Naive thymus-derived CD8-positive, alpha-beta T cell (primary cell): Measurements from ENCODE around the gene GRIN1. TPM values are rescaled to one million over a fixed set of nuclear protein-coding genes. Genes with fewer than 3 reads are reported as not detected.

Experiments used
- ATAC-seq, 2 donors: fragments of 150-1000 bp; cut with Tn5 transposase in 1 of 2; sonication (Bioruptor Pico), chemical (Tn5 transposase) in 1 of 2; 1 replicate in 1 of 2; 2 replicates in 1 of 2; pipeline ENCODE4 v1.10.0; 2021; ENCODE audit warnings: mild to moderate bottlenecking in 2 of 2, moderate library complexity in 2 of 2
- POLR2A ChIA-PET: fragments of 350-600 bp; sonication (Branson Sonifier 250); formaldehyde crosslinking; loops from one replicate; lab custom pipeline; 2021; ENCODE audit warnings: antibody characterized with exemption; lab: Charles Lee
- DNase-seq, 10 donors: peaks; one replicate each; pipeline versions ENCODE4 v3.0.0 to v3.0.0-alpha.2; 2020 to 2022
- H3K27ac Mint-ChIP-seq, 10 donors: one replicate each; pipeline ENCODE4 v1.8.0; 2020 to 2022; ENCODE audit warnings: mild to moderate bottlenecking in 10 of 10, mixed read lengths in 10 of 10, moderate library complexity in 4 of 10, inconsistent platforms in 1 of 10
- H3K27me3 Mint-ChIP-seq, 5 donors: one replicate each; pipeline ENCODE4 v1.8.0; 2021 to 2022; ENCODE audit warnings: mixed read lengths in 5 of 5
- H3K36me3 Mint-ChIP-seq, 3 donors: one replicate each; pipeline ENCODE4 v1.8.0; 2020 to 2022; ENCODE audit warnings: mixed read lengths in 3 of 3, mild to moderate bottlenecking in 2 of 3, inconsistent platforms in 1 of 3
- H3K4me1 Mint-ChIP-seq, 4 donors: one replicate each; pipeline ENCODE4 v1.8.0; 2021 to 2022; ENCODE audit warnings: mixed read lengths in 4 of 4
- H3K4me3 Mint-ChIP-seq, 10 donors: one replicate each; pipeline ENCODE4 v1.8.0; 2020 to 2022; ENCODE audit warnings: mild to moderate bottlenecking in 10 of 10, mixed read lengths in 10 of 10, moderate library complexity in 6 of 10, inconsistent platforms in 1 of 10
- H3K9me3 Mint-ChIP-seq, 9 donors: one replicate each; pipeline ENCODE4 v1.8.0; 2020 to 2022; ENCODE audit warnings: mixed read lengths in 9 of 9, mild to moderate bottlenecking in 3 of 9, inconsistent platforms in 1 of 9, moderate library complexity in 1 of 9
- polyA plus RNA-seq, 3 donors: library from polyadenylated mRNA; unstranded; fragments of 300-500 nt; fragmentation: Illumina TruSeq; gene quantifications; one replicate each; pipeline ENCODE4 v1.2.3, GENCODE V29; 2021
- total RNA-seq, 8 experiments: library from RNA in 2 of 8; stranded (reverse) in 2 of 8; gene quantifications; one replicate each; pipeline ENCODE4 v1.2.3 and lab custom pipeline; 2021 to 2026

Gene GRIN1
- total and polyA plus RNA-seq, 5 experiments from 2014 or later, result not detected

- Mint-ChIP-seq H3K27ac (peak overlapping the region in 6 of 10 donors; percentile 40 to 83 (median 58)), H3K27me3 (no peaks in the 10 kb centered on the region), H3K36me3 (peaks cover 0 to 4% (median 4%) of the 10 kb centered on the region in 3 donors), H3K4me1 (peaks cover 6 to 43% (median 36%) of the 10 kb centered on the region in 4 donors), H3K4me3 (peak overlapping the region; percentile 39 to 92 (median 64)), H3K9me3 (no peaks in the 10 kb centered on the region)
- POLR2A ChIA-PET, result interaction anchor here (2.6 to 8.1 kb wide), 3 partner anchors 12 to 35 kb away, joined by 6 to 135 read pairs (median 59); partner anchors contain the start of genes CYSRT1, NDOR1, RNF208 and RNF224
- DNase-seq (no peak), ATAC-seq (no peak)
Observed at GRCh38 chr9:137190315-137190856, 51.4 kb downstream of the GRIN1 start.

GRCh38 chr9:137191245-137191644 is 52.3 kb downstream of the GRIN1 start:
- POLR2A ChIA-PET, result interaction anchor here (4.9 to 8.1 kb wide), 2 partner anchors 11 to 34 kb away, joined by 59 to 135 read pairs; partner anchors contain the start of genes CYSRT1, NDOR1, RNF208 and RNF224
- no peak for ATAC-seq
- H3K4me1 Mint-ChIP-seq, result peaks cover 6 to 37% (median 33%) of the 10 kb centered on the region in 4 donors
- no peaks in the 10 kb centered on the region for H3K9me3 Mint-ChIP-seq
- no peak for DNase-seq
- H3K4me3 Mint-ChIP-seq, result peak overlapping the region in 4 of 10 donors; percentile 34 to 72 (median 55)
- H3K36me3 Mint-ChIP-seq, result peaks cover 0 to 4% (median 3%) of the 10 kb centered on the region in 3 donors
- H3K27me3 Mint-ChIP-seq, result no peaks in the 10 kb centered on the region
- peak overlapping the region in 5 of 10 donors; percentile 18 to 77 (median 57) for H3K27ac Mint-ChIP-seq

- ATAC-seq (no peak), DNase-seq (no peak)
- Mint-ChIP-seq H3K27me3 (no peaks in the 10 kb centered on the region), H3K4me1 (peaks cover 6 to 31% (median 30%) of the 10 kb centered on the region in 4 donors), H3K9me3 (no peaks in the 10 kb centered on the region), H3K27ac (peak overlapping the region in 1 of 10 donors; percentile 57), H3K4me3 (no peak overlapping the region), H3K36me3 (peaks cover 0 to 4% (median 2%) of the 10 kb centered on the region in 3 donors)
- POLR2A ChIA-PET, result interaction anchor here (1.4 to 8.1 kb wide), 3 partner anchors 10 to 49 kb away, joined by 3 to 135 read pairs (median 6); partner anchors contain the start of genes NDOR1, TMEM203 and TPRN
Observed at GRCh38 chr9:137191691-137192447, 52.9 kb downstream of the GRIN1 start.

- peaks cover 0 to 4% (median 2%) of the 10 kb centered on the region in 3 donors for H3K36me3 Mint-ChIP-seq
- peak overlapping the region in 1 of 10 donors; percentile 52 for H3K27ac Mint-ChIP-seq
- no peak for DNase-seq
- ATAC-seq, result no peak
- no peak overlapping the region for H3K4me3 Mint-ChIP-seq
- H3K27me3 Mint-ChIP-seq, result no peaks in the 10 kb centered on the region
- H3K9me3 Mint-ChIP-seq, result no peaks in the 10 kb centered on the region
- POLR2A ChIA-PET, result interaction anchor here (1.4 to 8.1 kb wide), 3 partner anchors 10 to 48 kb away, joined by 3 to 135 read pairs (median 6); partner anchors contain the start of genes NDOR1, TMEM203 and TPRN
- H3K4me1 Mint-ChIP-seq, result peaks cover 6 to 27% (median 25%) of the 10 kb centered on the region in 4 donors
Observed at GRCh38 chr9:137192448-137192780, 53.5 kb downstream of the GRIN1 start.

- peaks cover 0 to 4% (median 0%) of the 10 kb centered on the region in 3 donors for H3K36me3 Mint-ChIP-seq
- H3K27ac Mint-ChIP-seq, result no peak overlapping the region
- POLR2A ChIA-PET, result interaction anchor here (1.4 to 8.1 kb wide), 3 partner anchors 9 to 48 kb away, joined by 3 to 135 read pairs (median 6); partner anchors contain the start of genes NDOR1, TMEM203 and TPRN
- no peak overlapping the region for H3K4me3 Mint-ChIP-seq
- DNase-seq (no peak), ATAC-seq (no peak)
- no peaks in the 10 kb centered on the region for H3K9me3 Mint-ChIP-seq
- no peaks in the 10 kb centered on the region for H3K27me3 Mint-ChIP-seq
- H3K4me1 Mint-ChIP-seq, result peaks cover 6 to 23% (median 21%) of the 10 kb centered on the region in 4 donors
Observed at GRCh38 chr9:137192859-137193258, 53.9 kb downstream of the GRIN1 start.

GRCh38 chr9:137193771-137194170 is 54.8 kb downstream of the GRIN1 start:
- ATAC-seq, result no peak
- H3K36me3 Mint-ChIP-seq, result peaks cover 0 to 4% (median 0%) of the 10 kb centered on the region in 3 donors
- H3K4me3 Mint-ChIP-seq, result no peak overlapping the region
- no peak for DNase-seq
- H3K27me3 Mint-ChIP-seq, result no peaks in the 10 kb centered on the region
- POLR2A ChIA-PET, result interaction anchor here (8.1 kb wide), 1 partner anchor 8 kb away, joined by 135 read pairs; the partner anchor contains the start of genes NDOR1, TMEM203 and TPRN
- H3K9me3 Mint-ChIP-seq, result no peaks in the 10 kb centered on the region
- H3K4me1 Mint-ChIP-seq, result peaks cover 6 to 23% (median 19%) of the 10 kb centered on the region in 4 donors
- no peak overlapping the region for H3K27ac Mint-ChIP-seq

- Mint-ChIP-seq H3K4me1 (peaks cover 2 to 18% (median 13%) of the 10 kb centered on the region in 4 donors), H3K4me3 (no peak overlapping the region), H3K27me3 (no peaks in the 10 kb centered on the region), H3K36me3 (peaks cover 0 to 4% (median 0%) of the 10 kb centered on the region in 3 donors), H3K27ac (no peak overlapping the region), H3K9me3 (no peaks in the 10 kb centered on the region)
- POLR2A ChIA-PET, result interaction anchor here (1.3 to 8.1 kb wide), 2 partner anchors 8 to 21 kb away, joined by 3 to 135 read pairs; partner anchors contain the start of genes NDOR1, TMEM203 and TPRN
- DNase-seq, result no peak
- ATAC-seq, result no peak
Observed at GRCh38 chr9:137194388-137194787, 55.4 kb downstream of the GRIN1 start.

- Mint-ChIP-seq H3K36me3 (peaks cover 0 to 4% (median 0%) of the 10 kb centered on the region in 3 donors), H3K9me3 (no peaks in the 10 kb centered on the region), H3K27ac (no peak overlapping the region), H3K27me3 (no peaks in the 10 kb centered on the region), H3K4me1 (peaks cover 2 to 14% (median 9%) of the 10 kb centered on the region in 4 donors), H3K4me3 (no peak overlapping the region)
- DNase-seq, result no peak
- no peak for ATAC-seq
- POLR2A ChIA-PET, result interaction anchor here (1.2 to 1.4 kb wide), 3 partner anchors 20 to 33 kb away, joined by 3 to 5 read pairs (median 3); partner anchors contain the start of gene RNF224
Observed at GRCh38 chr9:137194909-137195308, 56.0 kb downstream of the GRIN1 start.

- DNase-seq, result no peak
- Mint-ChIP-seq H3K4me3 (peak overlapping the region in 2 of 10 donors; percentile 43 to 56), H3K9me3 (no peaks in the 10 kb centered on the region), H3K4me1 (peaks cover 2 to 10% (median 5%) of the 10 kb centered on the region in 4 donors), H3K27me3 (no peaks in the 10 kb centered on the region), H3K27ac (no peak overlapping the region), H3K36me3 (peaks cover 0 to 2% (median 0%) of the 10 kb centered on the region in 3 donors)
- no peak for ATAC-seq
- POLR2A ChIA-PET, result interaction anchor here (1.2 to 1.4 kb wide), 3 partner anchors 19 to 32 kb away, joined by 3 to 5 read pairs (median 3); partner anchors contain the start of gene RNF224
Observed at GRCh38 chr9:137195525-137196220, 56.7 kb downstream of the GRIN1 start.

- POLR2A ChIA-PET, result interaction anchor here (1.1 to 11.7 kb wide), 4 partner anchors 8 to 69 kb away, joined by 3 to 135 read pairs (median 6); partner anchors contain the start of genes ANAPC2, RNF208, SSNA1 and TUBB4B
- no peaks in the 10 kb centered on the region for H3K36me3 Mint-ChIP-seq
- no peak for ATAC-seq
- H3K4me1 Mint-ChIP-seq, result peaks cover 7 to 23% (median 15%) of the 10 kb centered on the region in 4 donors
- H3K4me3 Mint-ChIP-seq, result peak overlapping the region in 6 of 10 donors; percentile 16 to 68 (median 41)
- no peaks in the 10 kb centered on the region for H3K27me3 Mint-ChIP-seq
- no peaks in the 10 kb centered on the region for H3K9me3 Mint-ChIP-seq
- no peak for DNase-seq
- H3K27ac Mint-ChIP-seq, result peak overlapping the region in 2 of 10 donors; percentile 41 to 43
Observed at GRCh38 chr9:137198051-137198901, 59.3 kb downstream of the GRIN1 start.

- Mint-ChIP-seq H3K9me3 (no peaks in the 10 kb centered on the region), H3K27me3 (no peaks in the 10 kb centered on the region), H3K4me1 (peaks cover 7 to 29% (median 15%) of the 10 kb centered on the region in 4 donors), H3K4me3 (peak overlapping the region in 4 of 10 donors; percentile 10 to 60 (median 28)), H3K36me3 (no peaks in the 10 kb centered on the region), H3K27ac (no peak overlapping the region)
- POLR2A ChIA-PET, result interaction anchor here (0.5 to 11.7 kb wide), 5 partner anchors 9 to 69 kb away, joined by 3 to 135 read pairs (median 5); partner anchors contain the start of genes ANAPC2, RNF208, SSNA1 and TUBB4B
- DNase-seq, result no peak
- ATAC-seq, result no peak
Observed at GRCh38 chr9:137198902-137199283, 59.9 kb downstream of the GRIN1 start.
